K562 (cell line): ENCODE data around the gene PGP. TPM values are rescaled to one million over a fixed set of nuclear protein-coding genes. Genes with fewer than 3 reads are reported as not detected.
A peak's percentile ranks its signal among the peaks of the same experiment; 100 is the strongest.

Experiments
- ATAC-seq: fragments of 200-7000 bp; cut with Tn5 transposase; 3 replicates; pipeline ENCODE4 v1.9.1; 2020; ENCODE audit warnings: moderate library complexity
- BruUV-seq: library from RNA; stranded (reverse); fragments of 400-500 nt; replicated peaks from 2 replicates; lab custom pipeline; 2021; lab: Mats Ljungman, UMichigan
- CTCF ChIA-PET: fragments of 300-600 bp; formaldehyde crosslinking; extraction: SDS; loops from one replicate; lab custom pipeline; 2021; ENCODE audit warnings: low intra/inter-chr PET ratio; lab: Yijun Ruan, JAX
- POLR2A ChIA-PET: fragments of 300-600, 350-650 bp; sonication (Branson Sonifier 250); formaldehyde crosslinking; extraction: SDS; loops from one replicate; lab custom pipeline; 2021; ENCODE audit warnings: antibody characterized with exemption, inconsistent platforms; lab: Yijun Ruan, JAX
- DNase-seq, 4 experiments: peaks; one replicate each; pipeline versions ENCODE4 v3.0.0 to v3.0.0-alpha.2; 2011 to 2018; ENCODE audit warnings: low spot score in 3 of 4, mixed read lengths in 3 of 4; ENCODE audit errors: extremely low read depth in 1 of 4
- FAIRE-seq: peaks from 2 replicates; lab custom pipeline; 2011; peaks lifted over from hg19 to GRCh38; lab: Jason Lieb, UNC
- H2AFZ ChIP-seq: 2 replicates; pipeline ENCODE4 v1.6.0; 2011; ENCODE audit warnings: low read depth, low read length, control low read depth, inconsistent platforms
- H3K27ac ChIP-seq: fragments of 200-600 bp; 3 replicates; pipeline ENCODE4 v1.8.0; 2011; ENCODE audit warnings: low read depth, mild to moderate bottlenecking, control low read depth, inconsistent platforms, low read length, moderate library complexity, mixed read lengths; ENCODE audit errors: extremely low read depth
- H3K27me3 ChIP-seq, 2 experiments: fragments of 300-600 bp in 1 of 2; 2 replicates in 1 of 2; 3 replicates in 1 of 2; pipeline versions ENCODE4 v1.6.0 to v1.8.0; 2011; ENCODE audit warnings: inconsistent platforms in 2 of 2, low read length in 2 of 2, mild to moderate bottlenecking in 1 of 2, mixed read lengths in 1 of 2, moderate library complexity in 1 of 2; ENCODE audit not compliant: control insufficient read depth in 2 of 2, insufficient read depth in 2 of 2
- H3K36me3 ChIP-seq: fragments of 300-600 bp; 3 replicates; pipeline ENCODE4 v1.8.0; 2011; ENCODE audit warnings: mild to moderate bottlenecking, low read length, inconsistent platforms; ENCODE audit not compliant: control insufficient read depth, insufficient read depth
- H3K4me1 ChIP-seq, 2 experiments: fragments of 200-600 bp in 1 of 2; replicated peaks in 1 of 2; 2 replicates in 1 of 2; 3 replicates in 1 of 2; pipeline versions ENCODE4 v1.5.1 to v1.8.0; 2011; ENCODE audit warnings: inconsistent platforms in 2 of 2, low read length in 2 of 2, mild to moderate bottlenecking in 1 of 2, mixed read lengths in 1 of 2, moderate library complexity in 1 of 2; ENCODE audit not compliant: control insufficient read depth in 2 of 2, insufficient read depth in 2 of 2
- H3K4me2 ChIP-seq: 2 replicates; pipeline ENCODE4 v1.6.1; 2011; ENCODE audit warnings: low read length, control low read depth, inconsistent platforms, mixed read lengths; ENCODE audit not compliant: insufficient read depth
- H3K4me3 ChIP-seq: fragments of 200-600 bp; sonication (generic), shearing (Covaris generic); 2 replicates; pipeline ENCODE4 v1.5.1; 2016; ENCODE audit warnings: control low read depth, inconsistent platforms
- H3K79me2 ChIP-seq: fragments of 200-600 bp; 3 replicates; pipeline ENCODE4 v1.8.0; 2011; ENCODE audit warnings: low read length, inconsistent platforms; ENCODE audit not compliant: control insufficient read depth, insufficient read depth
- H3K9ac ChIP-seq, 2 experiments: 2 replicates each; pipeline versions ENCODE4 v1.6.0 to v1.6.1; 2011; ENCODE audit warnings: low read depth in 2 of 2, low read length in 2 of 2, control low read depth in 1 of 2, inconsistent platforms in 1 of 2, mild to moderate bottlenecking in 1 of 2, mixed read lengths in 1 of 2; ENCODE audit not compliant: insufficient read depth in 1 of 2
- H3K9me1 ChIP-seq: one replicate; pipeline ENCODE4 v1.6.0; 2011; ENCODE audit warnings: inconsistent platforms, mild to moderate bottlenecking, low read length, moderate library complexity; ENCODE audit not compliant: control insufficient read depth, insufficient read depth
- H3K9me3 ChIP-seq: replicated peaks from 2 replicates; pipeline ENCODE4 v1.5.1; 2011; ENCODE audit warnings: low read depth, low read length, inconsistent platforms; ENCODE audit not compliant: control insufficient read depth, insufficient read depth
- H4K20me1 ChIP-seq: replicated peaks from 2 replicates; pipeline ENCODE4 v1.6.1; 2011; ENCODE audit warnings: low read length, inconsistent platforms, mixed read lengths; ENCODE audit not compliant: control insufficient read depth, insufficient read depth
- CC2D1A ChIP-seq: fragments of 450-650 bp; IDR thresholded peaks from 2 replicates; pipeline ENCODE4 v1.6.1; 2017; ENCODE audit warnings: mild to moderate bottlenecking
- HDAC1 ChIP-seq, 2 experiments: fragments of 450-650 bp; IDR thresholded peaks; 2 replicates each; pipeline ENCODE4 v1.6.1; 2016 to 2017; ENCODE audit warnings: inconsistent platforms in 1 of 2, mild to moderate bottlenecking in 1 of 2, moderate library complexity in 1 of 2
- KLF16 ChIP-seq: IDR thresholded peaks from 2 replicates; pipeline ENCODE4 v1.6.1; 2016; ENCODE audit warnings: antibody characterized with exemption
- MED1 ChIP-seq: sonication (generic); formaldehyde crosslinking; IDR thresholded peaks from 2 replicates; pipeline ENCODE4 v1.8.1; 2023; ENCODE audit warnings: missing genetic modification reagents, borderline replicate concordance
- NCOA2 ChIP-seq, 2 experiments: fragments of 450-650 bp; IDR thresholded peaks; 2 replicates each; pipeline ENCODE4 v1.6.1; 2018; ENCODE audit warnings: mild to moderate bottlenecking in 2 of 2, moderate library complexity in 1 of 2; ENCODE audit not compliant: partially characterized antibody in 2 of 2
- NFIX ChIP-seq: fragments of 250-450 bp; sonication (Bioruptor Pico); IDR thresholded peaks from 2 replicates; pipeline ENCODE4 v1.4.0; 2020; ENCODE audit warnings: low read depth, mild to moderate bottlenecking, moderate library complexity
- NR1H2 ChIP-seq: sonication (generic); formaldehyde crosslinking; IDR thresholded peaks from 2 replicates; pipeline ENCODE4 v1.4.0; 2020; ENCODE audit warnings: mild to moderate bottlenecking, missing genetic modification reagents
- XRCC5 ChIP-seq: fragments of 200-400 bp; formaldehyde crosslinking; IDR thresholded peaks from 2 replicates; pipeline ENCODE4 v1.6.1; 2017; ENCODE audit warnings: low read depth, mild to moderate bottlenecking, low read length
- ZFPM2 ChIP-seq: fragments of 250-450 bp; sonication (Bioruptor Pico); IDR thresholded peaks from 2 replicates; pipeline ENCODE4 v1.5.1; 2022; ENCODE audit warnings: mild to moderate bottlenecking
- ZNF263 ChIP-seq: sonication (generic); formaldehyde crosslinking; IDR thresholded peaks from 2 replicates; pipeline ENCODE4 v1.8.0; 2022; ENCODE audit warnings: mild to moderate bottlenecking, missing genetic modification reagents, borderline replicate concordance
- ZNF3 ChIP-seq: fragments of 250-450 bp; sonication (Bioruptor Pico); IDR thresholded peaks from 2 replicates; pipeline ENCODE4 v1.5.0; 2021; ENCODE audit warnings: mild to moderate bottlenecking, moderate library complexity
- WGBS: fragments of 100-300 bp; shearing (Covaris generic); methylation state at CpG from one replicate; pipeline ENCODE4 v1.1.6; 2016; ENCODE audit warnings: low coverage, mixed read lengths; ENCODE audit not compliant: insufficient coverage; ENCODE audit errors: missing lambda C conversion rate; 5-methylcytosine and 5-hydroxymethylcytosine counted together
- in situ Hi-C: fragments of 300-500 bp; cut with MboI; formaldehyde crosslinking; loops from 4 replicates; pipeline ENCODE4 v1.15.0; 2018; ENCODE audit warnings: inconsistent platforms, mixed read lengths
- intact Hi-C: fragments of 100-400 bp; cut with micrococcal nuclease; formaldehyde crosslinking; loops from 2 replicates; pipeline ENCODE4 v1.14.2; 2022
- polyA plus RNA-seq, 8 experiments: library from polyadenylated mRNA; depleted of rRNA in 4 of 8; stranded (reverse) in 5 of 8; unstranded in 3 of 8; fragments of >200 nt; fragmentation: Nextera tagmentation in 2 of 8; fragmentation: Illumina TruSeq in 1 of 8; extraction: Ambion mirVana in 2 of 8; extraction: Trizol in 1 of 8; gene quantifications; 2 replicates each; pipeline versions ENCODE4 v1.2.1 to v1.2.3, GENCODE V29; 2011 to 2014; ENCODE audit warnings: inconsistent platforms in 1 of 8, missing spikeins in 1 of 8
- total RNA-seq, 7 experiments: library from RNA; depleted of rRNA in 6 of 7; stranded (reverse); fragments of >200 nt in 6 of 7; fragmentation: Illumina TruSeq in 2 of 7; extraction: Trizol in 2 of 7; gene quantifications; 2 replicates each; pipeline versions ENCODE4 v1.2.1 to v1.2.3, GENCODE V29; 2011 to 2021; ENCODE audit warnings: low replicate concordance in 1 of 7
- TF ChIP-seq, protein P1 (sequence below): fragments of 250-450 bp; sonication (Bioruptor Pico); IDR thresholded peaks from 2 replicates; pipeline ENCODE4 v1.8.0; 2022; ENCODE audit warnings: moderate library complexity, mild to moderate bottlenecking, inconsistent platforms
- TF ChIP-seq, protein P2 (sequence below): fragments of 450-650 bp; IDR thresholded peaks from 2 replicates; pipeline ENCODE4 v1.6.1; 2016; ENCODE audit warnings: low read depth, mild to moderate bottlenecking, moderate library complexity
- TF ChIP-seq, protein P3 (sequence below): sonication (generic); formaldehyde crosslinking; IDR thresholded peaks from 2 replicates; pipeline ENCODE4 v1.8.0; 2023; ENCODE audit warnings: mild to moderate bottlenecking, missing genetic modification reagents
- TF ChIP-seq, protein P4 (sequence below): fragments of 200-400 bp; formaldehyde crosslinking; IDR thresholded peaks from 2 replicates; pipeline ENCODE4 v1.6.1; 2017; ENCODE audit warnings: mild to moderate bottlenecking, low read depth, low read length, moderate library complexity

The PGP gene
- total and polyA plus RNA-seq, 9 of the 15 experiments (the other 6 are each of a cell fraction or from before 2014, with no cell fraction given), result 1.1 to 57.6 (median 19.6) TPM

DNA sequence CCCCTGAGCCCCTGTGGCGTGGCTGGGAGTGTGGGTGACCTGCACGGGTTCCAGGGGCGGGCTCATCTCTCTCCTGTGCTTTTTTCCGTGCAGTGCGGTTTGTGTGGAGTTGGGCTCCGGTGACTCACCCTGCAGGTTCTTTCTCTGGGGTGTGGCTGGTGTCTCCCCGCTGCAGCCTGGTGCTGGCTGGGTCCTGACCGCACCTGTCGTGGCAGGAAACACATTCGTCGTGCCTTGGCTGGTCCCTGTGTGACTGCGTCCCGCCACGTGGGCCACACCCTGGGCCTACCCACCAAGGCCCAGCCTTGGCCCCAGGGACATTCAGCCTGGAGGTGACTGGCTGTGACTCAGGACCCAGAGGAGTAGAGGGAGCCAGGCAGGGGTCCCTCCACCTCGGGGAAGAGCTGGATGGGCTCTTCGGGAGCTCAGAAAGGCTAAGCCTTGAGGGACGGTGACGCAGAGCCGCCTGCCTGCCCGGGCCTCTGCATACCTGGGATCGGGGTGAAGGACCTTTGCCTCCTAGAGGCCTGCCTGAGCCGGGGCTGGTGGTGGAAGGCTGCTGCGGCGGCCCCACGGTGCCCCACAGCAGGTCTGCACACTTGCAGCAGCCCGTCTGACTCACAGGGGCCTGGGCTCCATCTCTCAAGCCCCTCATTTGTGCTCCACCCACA is 51.3 kb downstream of the PGP start:
- no peaks in the 10 kb centered on the region for H3K27me3 ChIP-seq
- H3K79me2 ChIP-seq, result peaks cover 63% of the 10 kb centered on the region
- FAIRE-seq (no peak), ATAC-seq (no peak), DNase-seq (no peak)
- H3K9ac ChIP-seq, result peak overlapping the region in 1 of 2 experiments; percentile 45; a peak in 1 of 4 replicates
- H3K27ac ChIP-seq, result no peak overlapping the region
- no TSS peak for BruUV-seq
- H3K4me1 ChIP-seq, result peaks cover 0 to 55% of the 10 kb centered on the region in 2 experiments; a peak in 2 of 5 replicates
- in situ Hi-C loops, result no loop called here
- no peak overlapping the region for H2AFZ ChIP-seq
- intact Hi-C loops, result no loop called here
- H3K4me3 ChIP-seq, result no peak overlapping the region
- ChIA-PET POLR2A (no interaction called here), CTCF (no interaction called here)
- peaks cover 60% of the 10 kb centered on the region for H3K36me3 ChIP-seq
- H4K20me1 ChIP-seq, result peaks cover 1% of the 10 kb centered on the region; the same call in 1 of the 2 replicates
- 99% methylated on average over 11 of the region's 26 CpGs for WGBS
- H3K9me1 ChIP-seq, result no peaks in the 10 kb centered on the region
- H3K9me3 ChIP-seq, result peaks cover 3% of the 10 kb centered on the region
- no peak overlapping the region for H3K4me2 ChIP-seq
- TF ChIP-seq NCOA2 (IDR thresholded peaks at IDR 0.05; ENCODE audit: partially characterized antibody in 2 of 2), result no peak
- TF ChIP-seq, protein P1, sequence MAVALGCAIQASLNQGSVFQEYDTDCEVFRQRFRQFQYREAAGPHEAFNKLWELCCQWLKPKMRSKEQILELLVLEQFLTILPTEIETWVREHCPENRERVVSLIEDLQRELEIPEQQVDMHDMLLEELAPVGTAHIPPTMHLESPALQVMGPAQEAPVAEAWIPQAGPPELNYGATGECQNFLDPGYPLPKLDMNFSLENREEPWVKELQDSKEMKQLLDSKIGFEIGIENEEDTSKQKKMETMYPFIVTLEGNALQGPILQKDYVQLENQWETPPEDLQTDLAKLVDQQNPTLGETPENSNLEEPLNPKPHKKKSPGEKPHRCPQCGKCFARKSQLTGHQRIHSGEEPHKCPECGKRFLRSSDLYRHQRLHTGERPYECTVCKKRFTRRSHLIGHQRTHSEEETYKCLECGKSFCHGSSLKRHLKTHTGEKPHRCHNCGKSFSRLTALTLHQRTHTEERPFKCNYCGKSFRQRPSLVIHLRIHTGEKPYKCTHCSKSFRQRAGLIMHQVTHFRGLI (CRISPR knock-in tag), result no peak
- TF ChIP-seq NR1H2, result no peak
- no peak for TF ChIP-seq MED1 (CRISPR knock-in tag)
- no peak for TF ChIP-seq CC2D1A
- TF ChIP-seq KLF16, result no peak
- no peak for TF ChIP-seq ZFPM2 (CRISPR knock-in tag)
- TF ChIP-seq, protein P2, sequence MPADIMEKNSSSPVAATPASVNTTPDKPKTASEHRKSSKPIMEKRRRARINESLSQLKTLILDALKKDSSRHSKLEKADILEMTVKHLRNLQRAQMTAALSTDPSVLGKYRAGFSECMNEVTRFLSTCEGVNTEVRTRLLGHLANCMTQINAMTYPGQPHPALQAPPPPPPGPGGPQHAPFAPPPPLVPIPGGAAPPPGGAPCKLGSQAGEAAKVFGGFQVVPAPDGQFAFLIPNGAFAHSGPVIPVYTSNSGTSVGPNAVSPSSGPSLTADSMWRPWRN, result no peak
- TF ChIP-seq NFIX (CRISPR knock-in tag), result no peak
- TF ChIP-seq ZNF263 (CRISPR knock-in tag), result no peak
- no peak for TF ChIP-seq HDAC1 (IDR thresholded peaks at IDR 0.05)
- TF ChIP-seq, protein P3, sequence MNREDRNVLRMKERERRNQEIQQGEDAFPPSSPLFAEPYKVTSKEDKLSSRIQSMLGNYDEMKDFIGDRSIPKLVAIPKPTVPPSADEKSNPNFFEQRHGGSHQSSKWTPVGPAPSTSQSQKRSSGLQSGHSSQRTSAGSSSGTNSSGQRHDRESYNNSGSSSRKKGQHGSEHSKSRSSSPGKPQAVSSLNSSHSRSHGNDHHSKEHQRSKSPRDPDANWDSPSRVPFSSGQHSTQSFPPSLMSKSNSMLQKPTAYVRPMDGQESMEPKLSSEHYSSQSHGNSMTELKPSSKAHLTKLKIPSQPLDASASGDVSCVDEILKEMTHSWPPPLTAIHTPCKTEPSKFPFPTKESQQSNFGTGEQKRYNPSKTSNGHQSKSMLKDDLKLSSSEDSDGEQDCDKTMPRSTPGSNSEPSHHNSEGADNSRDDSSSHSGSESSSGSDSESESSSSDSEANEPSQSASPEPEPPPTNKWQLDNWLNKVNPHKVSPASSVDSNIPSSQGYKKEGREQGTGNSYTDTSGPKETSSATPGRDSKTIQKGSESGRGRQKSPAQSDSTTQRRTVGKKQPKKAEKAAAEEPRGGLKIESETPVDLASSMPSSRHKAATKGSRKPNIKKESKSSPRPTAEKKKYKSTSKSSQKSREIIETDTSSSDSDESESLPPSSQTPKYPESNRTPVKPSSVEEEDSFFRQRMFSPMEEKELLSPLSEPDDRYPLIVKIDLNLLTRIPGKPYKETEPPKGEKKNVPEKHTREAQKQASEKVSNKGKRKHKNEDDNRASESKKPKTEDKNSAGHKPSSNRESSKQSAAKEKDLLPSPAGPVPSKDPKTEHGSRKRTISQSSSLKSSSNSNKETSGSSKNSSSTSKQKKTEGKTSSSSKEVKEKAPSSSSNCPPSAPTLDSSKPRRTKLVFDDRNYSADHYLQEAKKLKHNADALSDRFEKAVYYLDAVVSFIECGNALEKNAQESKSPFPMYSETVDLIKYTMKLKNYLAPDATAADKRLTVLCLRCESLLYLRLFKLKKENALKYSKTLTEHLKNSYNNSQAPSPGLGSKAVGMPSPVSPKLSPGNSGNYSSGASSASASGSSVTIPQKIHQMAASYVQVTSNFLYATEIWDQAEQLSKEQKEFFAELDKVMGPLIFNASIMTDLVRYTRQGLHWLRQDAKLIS (CRISPR knock-in tag), result no peak
- TF ChIP-seq, protein P4, sequence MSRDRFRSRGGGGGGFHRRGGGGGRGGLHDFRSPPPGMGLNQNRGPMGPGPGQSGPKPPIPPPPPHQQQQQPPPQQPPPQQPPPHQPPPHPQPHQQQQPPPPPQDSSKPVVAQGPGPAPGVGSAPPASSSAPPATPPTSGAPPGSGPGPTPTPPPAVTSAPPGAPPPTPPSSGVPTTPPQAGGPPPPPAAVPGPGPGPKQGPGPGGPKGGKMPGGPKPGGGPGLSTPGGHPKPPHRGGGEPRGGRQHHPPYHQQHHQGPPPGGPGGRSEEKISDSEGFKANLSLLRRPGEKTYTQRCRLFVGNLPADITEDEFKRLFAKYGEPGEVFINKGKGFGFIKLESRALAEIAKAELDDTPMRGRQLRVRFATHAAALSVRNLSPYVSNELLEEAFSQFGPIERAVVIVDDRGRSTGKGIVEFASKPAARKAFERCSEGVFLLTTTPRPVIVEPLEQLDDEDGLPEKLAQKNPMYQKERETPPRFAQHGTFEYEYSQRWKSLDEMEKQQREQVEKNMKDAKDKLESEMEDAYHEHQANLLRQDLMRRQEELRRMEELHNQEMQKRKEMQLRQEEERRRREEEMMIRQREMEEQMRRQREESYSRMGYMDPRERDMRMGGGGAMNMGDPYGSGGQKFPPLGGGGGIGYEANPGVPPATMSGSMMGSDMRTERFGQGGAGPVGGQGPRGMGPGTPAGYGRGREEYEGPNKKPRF, result no peak
- no peak for TF ChIP-seq XRCC5
- no peak for TF ChIP-seq ZNF3 (CRISPR knock-in tag)
